C4-2B (cell line): Measurements from ENCODE around the gene MGAT5B.

Experiments used
- H3K27ac ChIP-seq: fragments of 450-650 bp; 2 replicates; pipeline ENCODE4 v1.5.1; 2017
- CTCF ChIP-seq: fragments of 450-650 bp; conservative IDR thresholded peaks from 2 replicates; pipeline ENCODE4 v1.5.1; 2017; ENCODE audit warnings: mild to moderate bottlenecking
- ZFX ChIP-seq: fragments of 450-650 bp; IDR thresholded peaks from 2 replicates; pipeline ENCODE4 v1.6.1; 2017

The MGAT5B gene

GRCh38 chr17:76943781-76944213 lies 75.6 kb downstream of the MGAT5B start:
- TF ChIP-seq ZFX (no peak), CTCF (no peak)
- H3K27ac ChIP-seq, result no peak overlapping the region

GRCh38 chr17:76944477-76944876 lies 76.3 kb downstream of the MGAT5B start:
- TF ChIP-seq ZFX (no peak), CTCF (no peak)

GRCh38 chr17:76946111-76946771 lies 78.0 kb downstream of the MGAT5B start:
- TF ChIP-seq CTCF (no peak), ZFX (no peak)
- H3K27ac ChIP-seq, result no peak overlapping the region

More at GRCh38 chr17:76944477-76944876, 76.3 kb downstream of the MGAT5B start:
- no peak overlapping the region for H3K27ac ChIP-seq

- no peak for TF ChIP-seq ZFX
- no peak for TF ChIP-seq CTCF
- H3K27ac ChIP-seq, result no peak overlapping the region
Observed at GRCh38 chr17:76946772-76947135, 78.5 kb downstream of the MGAT5B start.

GRCh38 chr17:76947309-76947708 lies 79.1 kb downstream of the MGAT5B start:
- TF ChIP-seq ZFX, result no peak
- TF ChIP-seq CTCF, result no peak
- no peak overlapping the region for H3K27ac ChIP-seq

- TF ChIP-seq CTCF (no peak), ZFX (no peak)
- no peak overlapping the region for H3K27ac ChIP-seq
Observed at GRCh38 chr17:76947771-76948170, 79.6 kb downstream of the MGAT5B start.

- TF ChIP-seq CTCF (no peak), ZFX (no peak)
- H3K27ac ChIP-seq, result no peak overlapping the region
Observed at GRCh38 chr17:76948301-76948700, 80.1 kb downstream of the MGAT5B start.
